IPS-20b (cell line): ENCODE measurements around the gene PLCL1.

Experiments used
- H3K27ac ChIP-seq: one replicate; pipeline ENCODE4 v1.5.1; 2013; ENCODE audit warnings: low read length
- H3K27me3 ChIP-seq: 2 replicates; pipeline ENCODE4 v1.6.1; 2013; ENCODE audit warnings: mild to moderate bottlenecking, low read length, inconsistent platforms; ENCODE audit not compliant: insufficient read depth
- H3K36me3 ChIP-seq: 2 replicates; pipeline ENCODE4 v1.6.1; 2013; ENCODE audit warnings: low read depth, mild to moderate bottlenecking, inconsistent platforms, low read length, moderate library complexity; ENCODE audit not compliant: insufficient read depth
- H3K4me1 ChIP-seq: 2 replicates; pipeline ENCODE4 v1.6.1; 2013; ENCODE audit warnings: mild to moderate bottlenecking, control low read depth, inconsistent platforms, low read length, moderate library complexity; ENCODE audit not compliant: insufficient read depth
- H3K4me3 ChIP-seq: 2 replicates; pipeline ENCODE4 v1.5.1; 2013; ENCODE audit warnings: mild to moderate bottlenecking, low read length, inconsistent platforms
- H3K9ac ChIP-seq: 2 replicates; pipeline ENCODE4 v1.6.1; 2013; ENCODE audit warnings: low read depth, mild to moderate bottlenecking, inconsistent platforms, low read length, moderate library complexity
- H3K9me3 ChIP-seq: 2 replicates; pipeline ENCODE4 v1.6.1; 2013; ENCODE audit warnings: mild to moderate bottlenecking, low read depth, low read length, inconsistent platforms; ENCODE audit not compliant: insufficient read depth

PLCL1 gene

DNA sequence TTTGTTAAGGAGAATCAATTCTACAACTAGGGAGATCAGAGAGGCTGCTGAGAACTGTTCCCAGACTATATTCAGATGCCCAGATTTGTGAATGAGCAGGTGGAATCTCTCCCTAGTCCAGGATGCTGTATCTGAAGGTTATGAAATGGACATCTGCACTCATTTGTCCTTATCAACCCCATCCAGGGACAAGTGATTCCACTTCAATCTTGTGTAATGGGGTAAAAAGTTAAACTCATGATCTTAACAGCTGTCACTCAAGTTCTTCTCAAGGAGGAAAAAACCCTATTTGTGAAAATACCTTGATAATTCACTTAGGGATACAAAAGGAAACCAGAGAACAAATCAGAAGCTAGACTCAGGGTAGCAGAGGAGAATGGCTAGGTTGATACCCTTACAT is 144.8 kb downstream of the PLCL1 start:
- no peak overlapping the region for H3K27ac ChIP-seq
- no peak overlapping the region for H3K4me3 ChIP-seq
- H3K9ac ChIP-seq: no peak overlapping the region
- no peaks in the 10 kb centered on the region for H3K27me3 ChIP-seq
- H3K36me3 ChIP-seq: no peaks in the 10 kb centered on the region
- H3K4me1 ChIP-seq: peaks cover 5% of the 10 kb centered on the region; the same call in 1 of the 2 replicates
- H3K9me3 ChIP-seq: no peaks in the 10 kb centered on the region

DNA sequence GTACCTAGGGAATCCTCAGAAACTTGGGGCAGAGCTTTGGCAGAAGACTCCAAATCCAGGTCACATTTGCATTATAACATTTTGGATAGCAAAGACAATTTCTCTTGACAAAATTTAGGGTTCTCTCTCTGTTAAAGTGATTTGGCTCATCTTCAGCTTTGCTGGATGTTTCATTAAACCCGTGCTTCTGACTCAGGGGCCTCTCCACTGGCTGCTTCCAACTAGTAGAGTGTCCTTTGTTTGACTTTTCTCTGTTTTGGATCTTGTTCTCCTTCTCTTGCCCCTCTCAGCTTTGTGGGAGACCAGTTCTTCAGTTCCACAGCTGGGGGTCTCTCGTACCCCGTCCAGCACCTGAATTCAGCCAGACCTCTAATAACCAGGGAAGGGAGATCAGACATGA is 145.6 kb downstream of the PLCL1 start:
- Histone ChIP-seq H3K4me3 (no peak overlapping the region), H3K36me3 (no peaks in the 10 kb centered on the region), H3K4me1 (peaks cover 5% of the 10 kb centered on the region; the same call in 1 of the 2 replicates), H3K9ac (no peak overlapping the region), H3K9me3 (no peaks in the 10 kb centered on the region), H3K27me3 (no peaks in the 10 kb centered on the region), H3K27ac (no peak overlapping the region)

DNA sequence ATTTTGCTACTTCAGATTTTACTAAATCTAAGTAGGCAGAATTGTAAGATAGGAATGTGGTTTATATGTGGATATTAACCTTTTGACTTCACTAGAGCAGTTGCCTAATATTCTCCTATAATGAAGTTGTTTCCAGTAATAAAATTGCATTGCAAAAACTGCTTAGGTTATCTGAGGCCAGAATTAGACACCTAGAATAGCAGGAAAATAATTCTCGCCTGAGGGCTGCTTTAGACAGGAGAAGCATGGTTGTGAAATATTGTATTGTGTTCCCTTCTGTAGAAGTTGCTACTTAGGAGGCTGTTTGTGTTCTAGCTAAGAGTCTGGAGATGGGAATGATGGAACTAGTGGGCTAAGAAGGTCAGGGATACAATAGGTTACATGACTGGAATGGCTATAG is 146.3 kb downstream of the PLCL1 start:
- H3K27ac ChIP-seq: no peak overlapping the region
- H3K4me1 ChIP-seq: peaks cover 5% of the 10 kb centered on the region; the same call in 1 of the 2 replicates
- no peaks in the 10 kb centered on the region for H3K36me3 ChIP-seq
- H3K9ac ChIP-seq: no peak overlapping the region
- no peaks in the 10 kb centered on the region for H3K9me3 ChIP-seq
- no peak overlapping the region for H3K4me3 ChIP-seq
- no peaks in the 10 kb centered on the region for H3K27me3 ChIP-seq

DNA sequence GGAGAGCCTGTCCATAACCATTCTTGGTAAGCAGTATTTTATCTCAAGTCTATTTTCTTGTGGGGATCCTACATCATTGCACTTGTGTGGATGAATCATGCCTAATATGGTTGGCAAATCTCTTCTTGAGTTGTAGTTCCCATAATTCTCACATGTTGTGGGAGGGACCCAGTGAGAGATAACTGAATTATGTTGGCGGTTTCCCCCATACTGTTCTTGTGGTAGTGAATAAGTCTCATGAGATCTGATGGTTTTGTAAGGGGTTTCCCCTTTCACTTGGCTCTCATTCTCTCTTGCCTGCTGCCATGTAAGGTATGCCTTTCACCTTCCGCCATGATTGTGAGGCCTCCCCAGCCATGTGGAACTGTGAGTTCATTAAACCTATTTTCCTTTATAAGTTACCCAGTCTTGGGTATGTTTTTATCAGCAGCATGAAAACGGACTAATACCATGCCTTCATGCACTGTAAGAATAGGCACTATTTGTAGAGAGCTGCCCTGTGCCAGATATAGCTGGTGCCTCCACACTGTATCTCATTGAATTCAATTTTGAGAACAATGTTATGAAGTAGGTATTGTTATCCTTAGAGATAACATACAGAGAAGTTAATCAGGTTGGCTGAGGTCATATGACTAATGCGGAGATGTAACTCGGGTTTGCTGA is 148.3 kb downstream of the PLCL1 start:
- H3K9ac ChIP-seq: no peak overlapping the region
- no peaks in the 10 kb centered on the region for H3K27me3 ChIP-seq

DNA sequence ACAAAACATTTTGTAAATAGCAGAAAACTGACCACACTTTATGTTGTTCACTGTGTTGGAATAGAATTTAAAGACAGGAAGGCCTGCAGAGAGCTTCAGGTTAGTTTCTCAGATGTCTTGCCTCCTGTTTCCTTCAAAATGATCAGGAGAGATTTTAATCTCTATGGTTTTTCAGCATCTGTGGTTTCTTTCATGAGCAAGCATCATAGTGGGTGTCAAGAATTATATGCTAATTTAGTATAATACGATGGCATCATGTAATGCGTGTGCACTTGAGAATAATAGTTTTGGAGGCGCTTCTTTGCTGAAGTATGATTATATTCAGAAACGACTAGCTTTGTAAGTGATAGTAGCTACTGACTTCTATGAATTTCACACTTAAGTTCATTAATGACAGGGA is 149.9 kb downstream of the PLCL1 start:
- Histone ChIP-seq H3K36me3 (no peaks in the 10 kb centered on the region), H3K9me3 (no peaks in the 10 kb centered on the region), H3K4me1 (no peaks in the 10 kb centered on the region), H3K27me3 (no peaks in the 10 kb centered on the region), H3K4me3 (no peak overlapping the region), H3K27ac (no peak overlapping the region), H3K9ac (no peak overlapping the region)

More for the DNA sequence above, 148.3 kb downstream of the PLCL1 start:
- Histone ChIP-seq H3K36me3 (no peaks in the 10 kb centered on the region), H3K4me1 (peaks cover 3% of the 10 kb centered on the region; the same call in 1 of the 2 replicates), H3K27ac (no peak overlapping the region), H3K4me3 (no peak overlapping the region), H3K9me3 (no peaks in the 10 kb centered on the region)

DNA sequence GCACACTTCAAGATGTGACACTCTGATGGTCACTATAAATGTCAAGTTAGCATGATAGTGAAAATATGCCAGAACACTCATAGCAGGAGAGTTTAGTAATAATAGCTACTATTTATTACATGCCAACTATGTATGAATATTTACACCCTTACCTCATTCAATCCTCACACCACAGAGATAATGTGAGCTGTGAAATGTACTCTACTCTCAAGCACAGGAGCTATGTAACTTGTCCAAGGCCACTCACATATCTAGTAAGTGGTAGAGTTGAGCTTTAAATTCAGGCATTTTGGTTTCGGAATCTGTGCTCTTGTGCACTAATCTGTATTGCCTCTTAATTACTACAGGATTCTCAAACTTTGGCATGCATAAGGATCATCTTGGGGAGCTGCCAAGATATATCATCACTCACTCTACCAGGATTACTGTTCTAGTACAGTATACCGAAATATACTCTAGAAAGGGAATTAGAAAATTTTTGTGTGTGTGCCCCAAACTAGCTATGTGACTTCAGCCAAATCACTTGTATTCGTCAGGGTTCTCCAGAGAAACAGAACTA is 154.3 kb downstream of the PLCL1 start:
- Histone ChIP-seq H3K9ac (no peak overlapping the region), H3K9me3 (no peaks in the 10 kb centered on the region), H3K4me3 (no peak overlapping the region), H3K4me1 (no peaks in the 10 kb centered on the region), H3K36me3 (no peaks in the 10 kb centered on the region), H3K27me3 (no peaks in the 10 kb centered on the region), H3K27ac (no peak overlapping the region)

DNA sequence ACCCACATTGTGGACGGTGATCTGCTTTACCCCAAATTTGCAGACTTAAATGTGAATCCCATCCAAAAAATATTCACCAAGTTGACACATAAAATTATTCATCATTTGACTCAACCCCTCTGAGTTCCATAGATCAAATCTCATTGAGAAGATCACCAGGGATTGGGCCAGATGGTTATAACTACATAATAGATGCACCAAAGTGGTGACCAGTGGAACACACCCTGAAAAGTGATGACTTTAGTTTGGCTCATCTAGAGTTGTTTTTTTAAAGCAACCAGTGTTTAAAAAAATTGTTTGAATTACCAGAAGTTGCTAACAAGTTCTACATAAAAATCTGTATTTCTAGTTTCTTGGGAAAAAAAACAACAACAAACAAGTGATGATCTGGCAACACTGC is 155.0 kb downstream of the PLCL1 start:
- Histone ChIP-seq H3K27ac (no peak overlapping the region), H3K27me3 (no peaks in the 10 kb centered on the region), H3K4me1 (no peaks in the 10 kb centered on the region), H3K9me3 (no peaks in the 10 kb centered on the region), H3K9ac (no peak overlapping the region), H3K36me3 (no peaks in the 10 kb centered on the region), H3K4me3 (no peak overlapping the region)

DNA sequence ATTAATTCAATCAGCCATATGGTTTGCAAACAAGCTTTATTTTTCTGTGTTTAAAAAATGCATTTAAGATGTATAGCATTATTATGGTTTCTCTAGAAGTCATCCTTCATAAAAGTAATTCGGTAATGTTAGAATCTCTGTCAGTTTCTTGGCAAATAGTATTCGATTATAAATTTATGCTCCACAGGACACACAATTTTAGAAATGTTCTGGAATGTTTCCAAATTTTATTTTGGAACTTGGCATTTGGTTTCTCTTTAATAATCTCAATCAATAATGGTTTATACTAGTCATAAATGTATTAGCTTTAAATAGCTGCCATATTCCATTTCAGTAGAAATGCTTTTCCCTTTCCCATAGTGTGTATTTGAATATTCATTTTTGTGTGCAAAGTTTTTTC is 156.4 kb downstream of the PLCL1 start:
- H3K27me3 ChIP-seq: no peaks in the 10 kb centered on the region
- no peak overlapping the region for H3K4me3 ChIP-seq
- H3K9me3 ChIP-seq: no peaks in the 10 kb centered on the region
- H3K27ac ChIP-seq: no peak overlapping the region
- no peak overlapping the region for H3K9ac ChIP-seq
- H3K36me3 ChIP-seq: no peaks in the 10 kb centered on the region
- no peaks in the 10 kb centered on the region for H3K4me1 ChIP-seq

DNA sequence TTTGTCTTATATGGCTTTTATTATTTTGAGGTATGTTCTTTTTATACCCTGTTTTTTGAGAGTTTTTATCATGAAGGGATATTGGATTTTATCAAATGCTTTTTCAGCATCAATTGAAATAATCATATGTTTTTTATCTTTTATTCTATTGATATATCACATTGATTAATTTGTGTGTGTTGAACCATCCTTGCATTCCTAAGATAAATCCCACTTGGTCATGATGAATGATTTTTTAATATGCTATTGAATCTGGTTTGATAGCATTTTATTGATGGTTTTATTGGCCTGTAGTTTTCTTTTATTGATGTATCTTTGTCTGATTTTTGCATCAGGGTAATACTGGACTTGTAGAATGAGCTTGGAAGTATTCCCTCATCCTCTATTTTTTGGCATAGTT is 160.3 kb downstream of the PLCL1 start:
- Histone ChIP-seq H3K9me3 (no peaks in the 10 kb centered on the region), H3K4me3 (no peak overlapping the region), H3K27me3 (no peaks in the 10 kb centered on the region), H3K4me1 (no peaks in the 10 kb centered on the region), H3K27ac (no peak overlapping the region), H3K9ac (no peak overlapping the region), H3K36me3 (no peaks in the 10 kb centered on the region)

DNA sequence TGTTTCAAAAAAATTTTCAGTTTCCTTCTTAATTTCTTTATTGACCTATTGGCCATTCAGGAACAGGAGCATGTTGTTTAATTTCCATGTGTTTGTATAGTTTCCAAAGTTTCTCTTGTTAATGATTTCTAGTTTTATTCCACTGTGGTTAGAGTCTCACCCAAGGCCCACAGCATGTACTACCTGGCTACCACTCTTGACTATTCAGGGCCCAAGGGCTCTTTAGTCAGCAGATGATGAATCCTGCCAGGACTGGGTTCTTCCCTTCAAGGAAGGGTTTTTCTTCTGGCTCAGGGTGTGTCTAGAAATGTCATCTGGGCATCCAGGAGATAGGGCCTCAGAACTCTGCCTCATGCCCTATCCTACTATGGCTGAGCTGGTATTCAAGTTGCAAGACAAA is 161.4 kb downstream of the PLCL1 start:
- Histone ChIP-seq H3K4me3 (no peak overlapping the region), H3K27ac (no peak overlapping the region), H3K36me3 (no peaks in the 10 kb centered on the region), H3K9ac (no peak overlapping the region), H3K27me3 (no peaks in the 10 kb centered on the region), H3K4me1 (no peaks in the 10 kb centered on the region), H3K9me3 (no peaks in the 10 kb centered on the region)

DNA sequence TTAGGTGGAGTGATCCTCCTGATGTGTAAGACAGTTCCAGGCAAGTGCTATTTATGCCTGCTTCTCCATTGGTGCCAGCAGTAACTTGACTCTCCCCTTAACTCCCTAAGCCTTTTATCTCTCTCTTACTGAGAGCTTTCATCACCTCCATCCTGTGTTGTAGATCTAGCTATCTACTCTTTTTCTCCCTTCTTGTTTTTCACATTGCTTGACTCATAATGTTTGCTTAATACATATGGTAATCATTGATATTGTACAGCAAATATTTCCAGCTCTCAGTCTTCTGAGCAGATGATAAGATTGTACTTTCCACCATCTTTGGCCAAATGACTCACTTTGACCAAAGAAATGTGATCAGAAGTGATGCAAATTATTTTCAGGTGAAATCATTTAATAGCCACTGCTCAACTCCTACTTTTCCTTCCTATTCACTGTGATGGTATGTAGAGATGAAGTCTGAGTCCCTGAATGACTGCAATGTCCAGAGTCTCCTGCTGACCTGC is 165.0 kb downstream of the PLCL1 start:
- H3K27me3 ChIP-seq: no peaks in the 10 kb centered on the region
- H3K9me3 ChIP-seq: no peaks in the 10 kb centered on the region
- H3K36me3 ChIP-seq: no peaks in the 10 kb centered on the region
- no peak overlapping the region for H3K4me3 ChIP-seq
- no peak overlapping the region for H3K27ac ChIP-seq
- H3K4me1 ChIP-seq: no peaks in the 10 kb centered on the region
- H3K9ac ChIP-seq: no peak overlapping the region

DNA sequence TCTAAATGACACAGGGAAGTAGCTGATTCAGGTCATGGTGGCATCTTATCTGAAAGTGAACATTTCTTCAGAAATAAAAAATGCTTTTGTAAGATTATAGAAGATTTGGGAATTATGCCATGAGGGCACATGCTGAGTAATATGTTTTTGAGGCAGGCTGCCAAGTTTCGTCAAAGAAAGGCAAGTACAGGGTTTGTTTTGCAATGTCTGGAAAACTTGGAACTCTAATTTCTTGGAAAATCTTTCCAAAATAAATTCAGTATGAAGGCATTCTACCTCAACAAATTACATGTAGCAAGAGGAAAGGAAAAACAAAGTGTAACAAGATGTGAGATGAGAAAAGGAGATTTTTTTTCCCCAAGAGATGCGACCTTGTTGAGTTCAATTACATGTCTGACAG is 167.7 kb downstream of the PLCL1 start:
- H3K27ac ChIP-seq: no peak overlapping the region
- H3K9ac ChIP-seq: no peak overlapping the region
- H3K4me1 ChIP-seq: no peaks in the 10 kb centered on the region
- no peak overlapping the region for H3K4me3 ChIP-seq
- no peaks in the 10 kb centered on the region for H3K27me3 ChIP-seq
- H3K9me3 ChIP-seq: no peaks in the 10 kb centered on the region
- H3K36me3 ChIP-seq: no peaks in the 10 kb centered on the region
